ENCODE results near the gene MEGF11.
A peak's percentile ranks its signal among the peaks of the same experiment; 100 is the strongest.

The MEGF11 gene

DNA sequence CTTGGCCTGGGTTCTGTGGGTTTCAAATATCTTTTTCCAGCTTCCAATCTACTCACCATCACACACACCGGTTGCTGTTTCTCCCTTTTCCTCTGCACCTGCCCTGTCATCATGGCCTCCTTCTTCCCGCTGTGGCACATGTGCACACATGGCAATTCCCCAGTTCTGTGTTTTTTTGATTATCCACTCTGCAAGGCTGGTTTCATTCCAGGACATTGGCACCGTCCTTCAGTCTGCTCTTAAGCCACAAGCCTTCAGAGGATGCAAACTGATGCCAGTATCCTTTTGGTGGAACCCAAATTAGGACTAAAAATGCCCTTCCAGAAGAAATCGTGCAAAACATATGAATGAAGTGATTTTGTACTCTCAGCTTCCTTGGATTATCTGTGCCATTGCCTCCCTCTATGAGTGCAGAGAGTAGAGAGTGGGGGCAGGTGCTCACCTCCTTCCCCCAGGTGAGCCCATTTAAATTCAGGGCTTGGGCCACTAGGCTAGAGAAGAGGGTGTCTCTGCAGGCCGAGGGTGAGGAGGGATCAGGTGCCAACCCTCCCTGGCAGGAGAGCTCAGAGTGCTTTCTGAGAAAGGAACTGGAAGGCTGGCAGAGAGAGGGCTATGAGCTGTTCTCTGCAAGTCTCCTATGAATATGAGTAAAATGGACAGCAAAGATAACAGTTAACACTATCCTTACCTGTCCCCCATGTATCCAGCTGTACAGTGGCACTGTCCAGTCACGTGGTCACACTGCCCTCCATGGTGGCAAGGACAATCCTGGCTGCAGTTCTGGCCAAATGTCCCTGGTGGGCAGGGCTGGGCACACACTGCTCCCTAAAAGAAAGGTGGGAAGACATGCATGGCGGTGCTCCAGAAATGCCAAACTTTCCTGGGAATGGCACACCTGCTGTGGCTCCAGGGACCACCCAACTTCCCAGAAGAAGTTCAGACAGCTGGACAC lies 283.4 kb downstream of the MEGF11 start:
- DNase-seq (ENCODE audit: low read depth) = no peak
- no peak for TF ChIP-seq CTCF (conservative IDR thresholded peaks at IDR 0.05; ENCODE audit: low read depth, low read length)
- H3K4me3 ChIP-seq (ENCODE audit: low read length) = no peak overlapping the region

DNA sequence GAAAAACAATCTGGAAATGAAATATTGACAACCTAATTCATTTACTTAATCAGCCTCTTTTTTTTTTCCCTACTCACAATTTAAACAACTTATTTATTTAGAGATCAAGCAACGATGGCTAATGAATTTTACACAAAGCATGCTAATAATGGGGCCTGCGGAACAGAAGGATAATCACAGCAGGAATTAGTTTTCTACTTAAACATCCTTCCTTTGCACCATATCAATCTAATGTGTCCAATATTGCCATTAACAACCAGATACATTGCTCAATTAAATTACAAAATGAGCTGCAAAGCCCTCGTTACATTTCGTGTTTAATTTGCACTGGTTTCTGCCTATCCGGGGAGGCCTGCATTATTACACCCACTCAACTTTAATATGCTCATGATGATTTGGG lies 285.0 kb downstream of the MEGF11 start:
- TF ChIP-seq CTCF (conservative IDR thresholded peaks at IDR 0.05; ENCODE audit: low read depth, low read length) = no peak
- no peak for DNase-seq (ENCODE audit: low read depth)
- H3K4me3 ChIP-seq (ENCODE audit: low read length) = no peak overlapping the region

DNA sequence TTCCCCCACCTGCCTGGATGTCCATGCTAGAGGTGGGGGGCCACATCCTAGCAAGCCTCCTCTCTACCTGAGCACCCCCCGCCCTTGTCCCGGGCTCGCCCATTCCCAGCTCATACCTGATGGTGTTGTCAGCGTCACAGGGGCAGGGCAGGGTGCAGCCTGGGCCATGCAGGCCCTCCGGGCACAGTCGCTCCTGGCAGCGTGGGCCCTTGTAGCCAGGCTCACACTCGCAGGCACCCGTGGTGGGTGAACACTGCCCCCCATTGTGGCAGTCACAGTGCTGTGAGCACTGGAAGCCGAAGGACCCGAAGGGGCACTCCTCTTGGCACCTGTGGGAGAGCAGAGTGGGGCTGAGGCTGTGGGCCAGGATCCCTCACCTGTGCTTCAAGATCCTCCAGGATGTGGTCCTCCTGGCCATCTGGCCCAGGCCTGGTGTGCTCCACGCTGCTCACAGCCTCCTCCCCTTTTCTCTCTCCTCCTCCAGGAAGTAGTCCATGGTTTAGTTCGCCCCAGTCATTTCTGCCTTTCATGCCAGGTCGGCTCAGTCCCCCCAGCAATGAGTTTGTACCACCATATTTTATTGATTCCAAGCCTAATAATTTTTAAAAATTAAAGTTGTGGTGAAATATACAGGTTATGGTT lies 288.6 kb downstream of the MEGF11 start:
- no peak for TF ChIP-seq CTCF (conservative IDR thresholded peaks at IDR 0.05; ENCODE audit: low read depth, low read length)
- H3K4me3 ChIP-seq (ENCODE audit: low read length) = no peak overlapping the region
- no peak for DNase-seq (ENCODE audit: low read depth)

- H3K4me3 ChIP-seq (ENCODE audit: low read length) = no peak overlapping the region
- no peak for DNase-seq (ENCODE audit: low read depth)
- no peak for TF ChIP-seq CTCF (conservative IDR thresholded peaks at IDR 0.05; ENCODE audit: low read depth, low read length)
Measured at GRCh38 chr15:65963911-65964482, 289.6 kb downstream of the MEGF11 start.

- no peak for TF ChIP-seq CTCF (conservative IDR thresholded peaks at IDR 0.05; ENCODE audit: low read depth, low read length)
- DNase-seq (ENCODE audit: low read depth) = no peak
- no peak overlapping the region for H3K4me3 ChIP-seq (ENCODE audit: low read length)
Measured at GRCh38 chr15:65963358-65963757, 290.2 kb downstream of the MEGF11 start.

DNA sequence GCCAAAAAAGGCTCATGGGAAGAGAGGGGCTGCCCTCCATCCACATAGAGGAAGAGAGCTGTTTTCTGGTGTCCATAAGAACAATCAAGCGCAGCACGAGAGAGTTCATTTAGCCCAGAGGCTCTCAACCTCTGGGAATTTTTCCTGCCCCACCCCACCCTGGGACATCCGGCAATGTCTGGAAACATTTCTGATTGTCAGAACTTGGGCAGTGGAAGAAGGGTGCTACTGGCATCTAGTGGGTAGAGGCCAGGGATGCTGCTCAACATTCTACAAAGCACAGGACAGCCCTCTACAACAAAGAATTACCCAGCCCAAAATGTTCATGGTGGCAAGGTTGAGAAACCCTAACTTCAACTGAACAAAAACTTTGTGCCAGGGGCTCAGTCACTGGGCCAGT lies 291.4 kb downstream of the MEGF11 start:
- no peak for DNase-seq (ENCODE audit: low read depth)
- no peak overlapping the region for H3K4me3 ChIP-seq (ENCODE audit: low read length)
- peak; percentile 21 for TF ChIP-seq CTCF (conservative IDR thresholded peaks at IDR 0.05; ENCODE audit: low read depth, low read length)

Measured in retinal pigment epithelial cell (primary cell).